ENCODE data around the gene RAB6A.

The RAB6A gene

GRCh38 chr11:73645972-73646631, 114.8 kb downstream of the RAB6A start, which contains the start of gene PLEKHB1:
PLEKHB1 (plus strand) TSS chr11:73646581; CDS start chr11:73646609, 28 bp downstream.
- Mint-ChIP-seq H3K4me3 (peak within 1 kb of the TSS; percentile 80), H3K4me1 (peaks cover 13% of the 10 kb centered on the region), H3K36me3 (ENCODE audit: insufficient read depth) (peaks cover 2% of the 10 kb centered on the region), H3K27me3 (no peaks in the 10 kb centered on the region), H3K9me3 (no peaks in the 10 kb centered on the region), H3K27ac (ENCODE audit: low read depth) (peak within 1 kb of the TSS; percentile 46)
- no peak for DNase-seq (ENCODE audit: low spot score in 2 of 2)
- no peak for ATAC-seq (replicated peaks; ENCODE audit: extremely low read depth, poor library complexity, severe bottlenecking)

- Mint-ChIP-seq H3K27me3 (peaks cover 5% of the 10 kb centered on the region), H3K4me1 (peaks cover 13% of the 10 kb centered on the region), H3K4me3 (no peak overlapping the region), H3K9me3 (no peaks in the 10 kb centered on the region), H3K27ac (ENCODE audit: low read depth) (no peak overlapping the region), H3K36me3 (ENCODE audit: insufficient read depth) (peaks cover 2% of the 10 kb centered on the region)
- DNase-seq (ENCODE audit: low spot score in 2 of 2) (no peak), ATAC-seq (replicated peaks; ENCODE audit: extremely low read depth, poor library complexity, severe bottlenecking) (no peak)
These were observed 115.5 kb downstream of the RAB6A start for GRCh38 chr11:73645121-73645969.

- DNase-seq (ENCODE audit: low spot score in 2 of 2) (no peak), ATAC-seq (replicated peaks; ENCODE audit: extremely low read depth, poor library complexity, severe bottlenecking) (no peak)
- Mint-ChIP-seq H3K4me3 (no peak overlapping the region), H3K36me3 (ENCODE audit: insufficient read depth) (no peaks in the 10 kb centered on the region), H3K27ac (ENCODE audit: low read depth) (no peak overlapping the region), H3K4me1 (no peaks in the 10 kb centered on the region), H3K9me3 (no peaks in the 10 kb centered on the region), H3K27me3 (peaks cover 14% of the 10 kb centered on the region)
These were observed 119.2 kb downstream of the RAB6A start for GRCh38 chr11:73641668-73642067.

- Mint-ChIP-seq H3K36me3 (ENCODE audit: insufficient read depth) (peaks cover 3% of the 10 kb centered on the region), H3K9me3 (no peaks in the 10 kb centered on the region), H3K4me3 (no peak overlapping the region), H3K27ac (ENCODE audit: low read depth) (no peak overlapping the region), H3K4me1 (no peaks in the 10 kb centered on the region), H3K27me3 (peaks cover 14% of the 10 kb centered on the region)
- DNase-seq (ENCODE audit: low spot score in 2 of 2) (no peak), ATAC-seq (replicated peaks; ENCODE audit: extremely low read depth, poor library complexity, severe bottlenecking) (no peak)
These were observed 120.3 kb downstream of the RAB6A start for GRCh38 chr11:73640592-73640991.

- no peaks in the 10 kb centered on the region for H3K9me3 Mint-ChIP-seq
- H3K27me3 Mint-ChIP-seq: peaks cover 14% of the 10 kb centered on the region
- no peak overlapping the region for H3K4me3 Mint-ChIP-seq
These were observed 123.9 kb downstream of the RAB6A start for GRCh38 chr11:73637012-73637411.

GRCh38 chr11:73636249-73636648, 124.6 kb downstream of the RAB6A start:
- H3K4me3 Mint-ChIP-seq: no peak overlapping the region
- no peaks in the 10 kb centered on the region for H3K9me3 Mint-ChIP-seq
- no peak for ATAC-seq (replicated peaks; ENCODE audit: extremely low read depth, poor library complexity, severe bottlenecking)
- H3K4me1 Mint-ChIP-seq: no peaks in the 10 kb centered on the region
- H3K36me3 Mint-ChIP-seq (ENCODE audit: insufficient read depth): peaks cover 5% of the 10 kb centered on the region
- peaks cover 14% of the 10 kb centered on the region for H3K27me3 Mint-ChIP-seq
- no peak overlapping the region for H3K27ac Mint-ChIP-seq (ENCODE audit: low read depth)
- no peak for DNase-seq (ENCODE audit: low spot score in 2 of 2)

More at GRCh38 chr11:73637012-73637411, 123.9 kb downstream of the RAB6A start:
- ATAC-seq (replicated peaks; ENCODE audit: extremely low read depth, poor library complexity, severe bottlenecking) (no peak), DNase-seq (ENCODE audit: low spot score in 2 of 2) (no peak)
- no peaks in the 10 kb centered on the region for H3K4me1 Mint-ChIP-seq
- H3K27ac Mint-ChIP-seq (ENCODE audit: low read depth): no peak overlapping the region
- peaks cover 5% of the 10 kb centered on the region for H3K36me3 Mint-ChIP-seq (ENCODE audit: insufficient read depth)

- Mint-ChIP-seq H3K36me3 (ENCODE audit: insufficient read depth) (peaks cover 5% of the 10 kb centered on the region), H3K4me1 (no peaks in the 10 kb centered on the region), H3K27me3 (peaks cover 12% of the 10 kb centered on the region), H3K4me3 (no peak overlapping the region), H3K27ac (ENCODE audit: low read depth) (no peak overlapping the region), H3K9me3 (no peaks in the 10 kb centered on the region)
- no peak for ATAC-seq (replicated peaks; ENCODE audit: extremely low read depth, poor library complexity, severe bottlenecking)
- DNase-seq (ENCODE audit: low spot score in 2 of 2): no peak
These were observed 125.2 kb downstream of the RAB6A start for GRCh38 chr11:73635721-73636120.

- Mint-ChIP-seq H3K36me3 (ENCODE audit: insufficient read depth) (peaks cover 5% of the 10 kb centered on the region), H3K4me3 (no peak overlapping the region), H3K27me3 (no peaks in the 10 kb centered on the region), H3K4me1 (no peaks in the 10 kb centered on the region), H3K27ac (ENCODE audit: low read depth) (no peak overlapping the region), H3K9me3 (no peaks in the 10 kb centered on the region)
- DNase-seq (ENCODE audit: low spot score in 2 of 2) (no peak), ATAC-seq (replicated peaks; ENCODE audit: extremely low read depth, poor library complexity, severe bottlenecking) (no peak)
These were observed 126.9 kb downstream of the RAB6A start for GRCh38 chr11:73633999-73634398.

GRCh38 chr11:73632996-73633395, 127.9 kb downstream of the RAB6A start:
- Mint-ChIP-seq H3K4me1 (no peaks in the 10 kb centered on the region), H3K4me3 (no peak overlapping the region), H3K27me3 (no peaks in the 10 kb centered on the region), H3K9me3 (no peaks in the 10 kb centered on the region), H3K36me3 (ENCODE audit: insufficient read depth) (peaks cover 5% of the 10 kb centered on the region), H3K27ac (ENCODE audit: low read depth) (no peak overlapping the region)
- no peak for ATAC-seq (replicated peaks; ENCODE audit: extremely low read depth, poor library complexity, severe bottlenecking)
- no peak for DNase-seq (ENCODE audit: low spot score in 2 of 2)

GRCh38 chr11:73629907-73630306, 131.0 kb downstream of the RAB6A start:
- Mint-ChIP-seq H3K4me3 (no peak overlapping the region), H3K27me3 (peaks cover 1% of the 10 kb centered on the region), H3K27ac (ENCODE audit: low read depth) (no peak overlapping the region), H3K4me1 (peaks cover 4% of the 10 kb centered on the region), H3K9me3 (no peaks in the 10 kb centered on the region), H3K36me3 (ENCODE audit: insufficient read depth) (peaks cover 5% of the 10 kb centered on the region)
- ATAC-seq (replicated peaks; ENCODE audit: extremely low read depth, poor library complexity, severe bottlenecking): no peak
- DNase-seq (ENCODE audit: low spot score in 2 of 2): no peak

GRCh38 chr11:73625696-73626318, 135.1 kb downstream of the RAB6A start:
- peaks cover 4% of the 10 kb centered on the region for H3K4me1 Mint-ChIP-seq
- no peaks in the 10 kb centered on the region for H3K9me3 Mint-ChIP-seq
- peak; percentile 58 for ATAC-seq (replicated peaks; ENCODE audit: extremely low read depth, poor library complexity, severe bottlenecking)
- no peak overlapping the region for H3K27ac Mint-ChIP-seq (ENCODE audit: low read depth)
- peaks cover 29% of the 10 kb centered on the region for H3K27me3 Mint-ChIP-seq
- peaks cover 4% of the 10 kb centered on the region for H3K36me3 Mint-ChIP-seq (ENCODE audit: insufficient read depth)
- peak; percentile 39 to 45 for DNase-seq (ENCODE audit: low spot score in 2 of 2)
- no peak overlapping the region for H3K4me3 Mint-ChIP-seq

All from central memory CD8-positive, alpha-beta T cell (primary cell).